OCI-M1 (cell line): Measurements from ENCODE around the gene ANKRD28.

ENCODE experiments used
- DNase-seq: peaks from one replicate; lab custom pipeline; 2025; lab: John Stamatoyannopoulos, UW

Gene ANKRD28

GRCh38 chr3:15660055-15660935 is 137.5 kb downstream of the ANKRD28 start:
- DNase-seq, result no peak

DNA sequence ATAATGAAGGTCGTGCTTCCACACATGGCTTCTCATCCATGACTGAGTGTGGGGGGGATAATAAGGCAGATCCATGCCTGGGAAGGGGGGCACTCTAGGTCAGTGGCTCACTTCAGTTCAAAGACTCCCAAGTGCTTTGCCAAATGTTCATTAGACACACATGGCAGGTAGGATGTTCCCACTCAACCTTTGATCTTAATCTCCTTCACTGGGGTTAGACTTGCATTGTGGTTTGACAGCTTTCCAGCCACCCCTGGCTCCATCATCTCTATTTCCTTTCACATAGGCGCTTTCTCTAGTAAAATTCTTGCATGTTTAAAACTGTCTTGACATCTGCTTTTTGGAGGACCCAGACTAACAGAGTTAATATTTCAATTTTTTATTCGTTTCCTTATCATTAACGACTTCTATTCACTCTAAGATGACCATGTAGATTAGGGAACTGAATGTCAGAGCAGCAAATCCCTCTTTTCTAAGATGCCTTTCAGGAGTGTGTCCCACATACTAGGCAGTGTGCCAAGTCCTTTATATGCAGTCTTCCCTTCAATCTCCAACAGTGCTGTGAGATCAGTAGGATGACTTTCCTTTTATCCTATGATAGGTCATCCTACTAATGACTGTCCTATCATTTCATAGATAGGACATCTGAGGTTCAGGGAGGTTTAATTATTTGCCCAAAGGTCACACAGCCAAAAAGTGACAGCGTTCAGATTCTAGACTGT is 138.4 kb downstream of the ANKRD28 start:
- no peak for DNase-seq

- DNase-seq, result no peak
Observed at GRCh38 chr3:15657016-15657415, 140.8 kb downstream of the ANKRD28 start.

GRCh38 chr3:15656342-15656741 is 141.4 kb downstream of the ANKRD28 start:
- DNase-seq, result no peak

- no peak for DNase-seq
Observed at GRCh38 chr3:15654891-15655290, 142.9 kb downstream of the ANKRD28 start.

GRCh38 chr3:15654127-15654526 is 143.7 kb downstream of the ANKRD28 start:
- DNase-seq, result no peak

DNA sequence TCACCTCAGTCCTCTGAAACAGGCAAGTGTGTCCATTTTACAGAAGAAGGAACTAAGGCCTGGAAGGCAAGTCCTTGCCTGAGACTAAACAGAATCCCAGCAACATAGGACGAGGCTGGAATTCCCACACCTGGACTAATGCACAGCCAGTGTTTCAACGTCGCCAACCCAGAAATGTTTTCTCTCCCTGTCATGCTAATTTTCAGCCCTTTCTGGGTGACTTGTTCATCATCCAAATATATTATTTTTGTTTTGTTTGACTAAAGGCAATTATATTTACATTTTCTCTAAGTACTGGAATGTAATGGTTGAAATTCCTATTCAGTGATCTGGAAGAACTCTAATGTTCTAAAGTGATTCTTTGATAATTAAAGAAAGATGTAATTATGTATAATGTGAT is 144.5 kb downstream of the ANKRD28 start:
- no peak for DNase-seq

DNA sequence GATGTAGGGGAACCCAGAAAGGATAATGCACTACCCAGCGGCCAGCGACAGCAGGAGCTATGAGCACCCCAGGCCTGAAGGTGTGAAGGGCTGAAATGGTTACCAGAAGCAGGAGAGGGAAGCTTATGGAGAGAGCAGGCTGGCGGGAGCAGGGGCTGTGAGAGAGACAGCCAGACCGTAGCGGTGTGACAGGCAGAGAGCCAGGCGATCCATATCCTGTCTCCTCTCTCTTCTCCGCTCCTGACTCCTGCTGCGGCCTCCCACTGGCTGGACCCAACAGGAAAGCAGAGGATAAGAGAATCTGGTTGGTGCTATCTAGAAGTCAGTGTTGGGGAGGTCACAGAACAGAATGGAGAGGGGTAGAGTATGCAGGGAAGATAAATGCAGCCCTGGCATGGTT is 146.4 kb downstream of the ANKRD28 start:
- DNase-seq, result no peak

- no peak for DNase-seq
Observed at GRCh38 chr3:15649858-15650257, 147.9 kb downstream of the ANKRD28 start.

DNA sequence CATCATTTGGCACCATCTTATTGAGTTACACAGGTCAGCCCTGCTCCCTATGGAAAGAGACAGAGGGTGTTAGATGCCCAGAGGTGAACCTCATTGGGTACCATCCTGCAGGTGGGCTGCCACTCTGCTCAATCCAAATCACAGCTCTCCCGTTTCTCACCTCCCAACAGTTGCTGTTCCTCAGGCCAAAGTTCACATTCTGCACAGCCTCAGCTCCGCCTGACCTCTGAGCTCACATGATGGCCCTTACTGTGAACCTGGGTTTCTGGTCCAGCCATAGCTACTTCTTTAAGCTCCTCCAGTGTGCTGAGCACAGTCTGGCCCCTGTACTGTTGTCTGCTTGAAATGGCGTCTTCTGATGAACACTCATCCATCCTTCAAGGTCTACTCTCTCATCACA is 148.4 kb downstream of the ANKRD28 start:
- DNase-seq, result no peak

DNA sequence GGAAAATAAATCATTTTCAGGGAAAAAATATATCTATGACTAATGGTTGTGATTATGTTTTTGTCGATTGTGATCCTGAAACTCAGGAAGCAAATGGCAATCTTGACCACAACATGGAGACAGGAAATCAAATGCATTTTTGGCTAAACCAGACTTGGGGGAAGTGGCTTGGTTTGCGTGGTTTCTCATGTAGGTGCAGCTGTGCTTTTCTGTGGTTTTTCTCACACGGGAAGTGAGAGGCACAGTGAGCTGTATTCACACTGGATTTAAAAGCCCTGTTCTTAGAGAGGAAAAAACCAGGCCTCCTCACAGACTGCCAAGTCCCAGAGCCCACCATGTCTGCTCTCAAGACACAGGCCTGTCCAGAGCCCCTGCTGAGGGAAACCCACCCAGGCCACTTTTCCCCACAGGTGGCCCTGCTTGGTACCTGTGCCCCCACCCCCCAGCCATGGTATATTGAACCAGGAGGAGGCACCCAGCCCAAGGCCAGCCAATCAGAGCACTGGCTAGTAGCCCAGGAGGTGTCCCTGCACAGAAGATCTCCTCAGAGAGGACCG is 150.1 kb downstream of the ANKRD28 start:
- DNase-seq, result peak; percentile 66

DNA sequence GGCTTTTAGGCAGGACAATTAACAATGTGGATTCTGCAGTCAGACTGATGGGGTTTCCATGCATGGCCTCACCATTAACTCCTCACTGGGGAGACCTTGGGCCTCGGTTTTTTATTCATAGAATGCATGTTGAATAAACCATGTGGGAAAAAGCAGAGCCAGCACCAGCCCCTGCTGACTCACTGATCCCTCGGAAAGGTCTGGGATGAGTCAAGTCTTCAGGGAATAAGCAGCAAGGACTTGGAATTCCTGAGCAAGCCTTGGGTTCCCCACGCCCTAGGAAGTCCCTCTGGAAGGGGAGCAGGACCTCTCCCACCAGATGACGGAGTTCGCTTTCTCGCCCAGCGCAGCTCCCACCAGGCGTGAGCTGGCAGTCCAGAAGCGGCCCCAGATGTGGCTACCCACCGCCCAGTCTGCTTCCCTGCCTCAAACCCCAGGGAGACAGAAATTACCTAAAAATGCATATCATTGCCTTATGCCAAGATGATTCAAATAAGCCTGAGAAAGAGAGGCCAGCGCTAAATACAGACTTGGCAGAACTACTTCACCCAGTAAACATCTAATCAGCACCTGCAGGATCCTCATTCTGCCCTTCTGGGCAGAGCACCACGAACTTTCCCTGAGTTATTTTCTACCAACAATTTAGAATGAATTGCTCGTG is 150.8 kb downstream of the ANKRD28 start:
- no peak for DNase-seq

- DNase-seq, result no peak
Observed at GRCh38 chr3:15645740-15646501, 151.9 kb downstream of the ANKRD28 start.

GRCh38 chr3:15645246-15645645 is 152.5 kb downstream of the ANKRD28 start:
- DNase-seq, result no peak

- no peak for DNase-seq
Observed at GRCh38 chr3:15638891-15639262, 158.9 kb downstream of the ANKRD28 start.

GRCh38 chr3:15638193-15638890 is 159.4 kb downstream of the ANKRD28 start:
- DNase-seq, result peak; percentile 37

DNA sequence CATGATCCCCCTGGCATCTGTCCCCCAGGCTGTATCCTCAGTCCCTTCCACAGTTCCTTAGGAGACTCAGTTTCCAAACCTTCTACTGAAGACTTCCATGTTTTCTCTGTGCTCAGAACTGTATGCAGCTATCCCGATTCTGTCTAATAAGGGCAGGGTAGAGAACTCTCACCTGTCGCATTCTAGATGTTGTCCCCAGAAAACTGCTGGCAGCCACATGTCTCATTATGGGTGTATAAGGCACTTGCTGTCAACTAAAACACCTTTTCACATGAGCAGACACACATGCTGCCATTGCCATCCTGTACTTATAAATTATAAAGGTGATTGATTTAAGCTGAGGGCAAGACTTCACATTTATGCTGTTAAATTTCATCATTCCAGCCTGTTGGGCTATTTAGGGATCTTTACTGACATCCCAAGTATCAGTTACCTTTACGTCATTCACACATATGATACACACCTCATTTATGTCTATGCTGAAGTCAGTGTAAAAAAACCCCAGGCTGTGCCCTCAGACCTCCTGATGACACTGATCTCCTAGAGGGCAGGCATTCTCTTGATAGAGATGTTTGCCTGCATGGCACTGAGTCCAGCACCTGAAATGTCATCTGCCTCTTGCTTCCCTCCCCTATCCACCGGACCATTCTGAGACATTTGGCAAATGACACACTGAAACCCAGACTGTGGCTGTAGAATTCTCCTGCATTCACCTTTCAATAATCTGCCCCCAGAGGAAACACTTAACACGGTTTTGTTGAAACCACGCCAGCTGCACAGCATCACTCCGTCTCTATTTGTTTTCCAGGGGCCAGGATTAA is 160.4 kb downstream of the ANKRD28 start:
- DNase-seq, result no peak

DNA sequence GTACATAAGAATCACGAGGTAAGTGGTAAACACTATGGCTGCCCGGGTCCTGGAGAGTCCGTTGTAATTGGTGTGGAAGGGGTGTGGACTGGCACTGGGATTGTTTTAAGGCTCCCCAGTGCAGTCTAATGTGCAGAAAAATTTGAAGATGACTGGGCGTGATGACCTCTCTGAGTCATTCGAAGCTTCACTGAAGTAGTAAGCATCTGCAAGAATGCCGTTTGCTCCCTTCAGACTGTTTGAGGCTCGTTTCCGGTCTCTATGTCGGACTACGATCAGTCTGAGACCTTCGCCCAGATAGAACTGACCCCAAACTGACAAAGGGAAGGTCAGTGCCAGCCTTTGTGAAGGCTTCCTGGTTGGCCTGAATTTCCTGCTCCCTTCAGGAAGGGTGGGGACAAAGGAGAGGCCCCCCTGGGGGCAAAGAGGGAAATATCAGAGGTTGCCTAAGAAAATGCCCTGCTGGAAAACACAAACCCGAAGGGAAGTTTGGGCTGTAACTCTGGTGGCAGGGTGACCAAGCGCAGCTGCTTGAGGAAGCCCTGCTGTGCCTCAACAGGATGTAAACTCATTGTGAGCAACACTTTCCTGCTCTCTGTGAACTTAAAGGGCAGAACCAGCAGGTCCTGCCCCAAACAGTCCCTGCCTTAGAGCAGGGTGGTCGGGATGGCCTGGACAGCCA is 161.6 kb downstream of the ANKRD28 start:
- DNase-seq, result no peak

DNA sequence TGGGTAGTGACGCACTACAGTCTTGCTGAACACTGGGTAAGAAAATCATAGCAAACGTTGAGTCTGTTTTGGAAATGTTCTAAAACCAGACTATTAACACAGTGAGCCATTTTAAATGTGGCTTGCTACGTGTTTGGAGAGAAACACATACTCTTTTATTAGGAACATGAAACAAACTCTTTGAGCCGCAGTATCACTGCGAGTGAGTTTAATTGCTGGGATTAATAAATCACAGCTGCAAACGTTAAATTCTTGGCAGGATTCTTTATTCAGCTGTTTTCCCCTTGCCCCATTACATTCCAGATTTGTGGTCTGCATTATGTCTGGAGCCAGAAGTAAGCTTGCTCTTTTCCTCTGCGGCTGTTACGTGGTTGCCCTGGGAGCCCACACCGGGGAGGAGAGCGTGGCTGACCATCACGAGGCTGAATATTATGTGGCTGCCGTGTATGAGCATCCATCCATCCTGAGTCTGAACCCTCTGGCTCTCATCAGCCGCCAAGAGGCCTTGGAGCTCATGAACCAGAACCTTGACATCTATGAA is 162.6 kb downstream of the ANKRD28 start:
- no peak for DNase-seq
